PC-3 (cell line): ENCODE data around the gene MPZL1. TPM values are rescaled to one million over a fixed set of nuclear protein-coding genes. Genes with fewer than 3 reads are reported as not detected.

Source experiments
- ATAC-seq: fragments of 200-7000 bp; cut with Tn5 transposase; 2 replicates; pipeline ENCODE4 v1.9.1; 2020; ENCODE audit warnings: mild to moderate bottlenecking, moderate library complexity
- Bru-seq: library from RNA; stranded (reverse); fragments of 400-500 nt; gene quantifications from one replicate; lab custom pipeline; 2021; lab: Mats Ljungman, UMichigan
- BruChase-seq, 2 experiments: library from RNA; stranded (reverse); fragments of 400-500 nt; gene quantifications; one replicate each; lab custom pipeline; 2021; lab: Mats Ljungman, UMichigan
- BruUV-seq: library from RNA; stranded (reverse); fragments of 400-500 nt; replicated peaks from 2 replicates; lab custom pipeline; 2021; lab: Mats Ljungman, UMichigan
- CTCF ChIA-PET: fragments of 300-600 bp; sonication (Branson Sonifier 250); formaldehyde crosslinking; loops from one replicate; lab custom pipeline; 2022; ENCODE audit warnings: antibody characterized with exemption; lab: Charles Lee
- POLR2A ChIA-PET: fragments of 300-600 bp; sonication (Branson Sonifier 250); formaldehyde crosslinking; loops from one replicate; lab custom pipeline; 2022; ENCODE audit warnings: antibody characterized with exemption; ENCODE audit not compliant: unreplicated experiment; lab: Charles Lee
- DNase-seq: peaks from one replicate; pipeline ENCODE4 v3.0.0-alpha.2; 2015
- H2AFZ ChIP-seq: fragments of 300-600 bp; sonication (generic); 2 replicates; pipeline ENCODE4 v1.6.0; 2016; ENCODE audit warnings: antibody characterized with exemption, low read length
- H3F3A ChIP-seq: fragments of 300-600 bp; sonication (generic); one replicate; pipeline ENCODE4 v1.6.0; 2017; ENCODE audit warnings: antibody characterized with exemption, low read length, control low read depth, mild to moderate bottlenecking; ENCODE audit not compliant: unreplicated experiment
- H3K27ac ChIP-seq: fragments of 300-600 bp; sonication (generic); 2 replicates; pipeline ENCODE4 v1.5.1; 2016; ENCODE audit warnings: mild to moderate bottlenecking, low read length
- H3K27me3 ChIP-seq: fragments of 300-600 bp; sonication (generic); 2 replicates; pipeline ENCODE4 v1.6.1; 2016; ENCODE audit warnings: low read length, mixed read lengths
- H3K36me3 ChIP-seq: fragments of 300-600 bp; sonication (generic); 2 replicates; pipeline ENCODE4 v1.6.1; 2016; ENCODE audit warnings: low read depth, mixed run types, low read length, mixed read lengths
- H3K4me1 ChIP-seq: fragments of 300-600 bp; sonication (generic); 2 replicates; pipeline ENCODE4 v1.5.1; 2016; ENCODE audit warnings: low read length; ENCODE audit not compliant: insufficient read depth
- H3K4me2 ChIP-seq: fragments of 300-600 bp; sonication (generic); 2 replicates; pipeline ENCODE4 v1.6.0; 2016; ENCODE audit warnings: low read length
- H3K4me3 ChIP-seq: fragments of 300-600 bp; sonication (generic); 2 replicates; pipeline ENCODE4 v1.5.1; 2016; ENCODE audit warnings: mild to moderate bottlenecking, low read length, mixed read lengths
- H3K79me2 ChIP-seq: fragments of 300-600 bp; sonication (generic); 2 replicates; pipeline ENCODE4 v1.6.1; 2017; ENCODE audit warnings: low read length, mixed read lengths
- H3K9ac ChIP-seq: fragments of 300-600 bp; sonication (generic); 2 replicates; pipeline ENCODE4 v1.6.0; 2016; ENCODE audit warnings: mild to moderate bottlenecking, low read length
- H3K9me2 ChIP-seq: fragments of 300-600 bp; sonication (generic); replicated peaks from 2 replicates; pipeline ENCODE4 v1.6.1; 2016; ENCODE audit warnings: mixed run types, low read length, mixed read lengths
- H3K9me3 ChIP-seq: fragments of 300-600 bp; sonication (generic); 2 replicates; pipeline ENCODE4 v1.6.1; 2016; ENCODE audit warnings: low read length, mixed read lengths
- H4K20me1 ChIP-seq: fragments of 300-600 bp; sonication (generic); 2 replicates; pipeline ENCODE4 v1.6.1; 2016; ENCODE audit warnings: low read length, mixed read lengths
- CTCF ChIP-seq: fragments of 300-600 bp; sonication (generic); conservative IDR thresholded peaks from 2 replicates; pipeline ENCODE4 v1.5.1; 2017; ENCODE audit warnings: antibody characterized with exemption, low read depth, mild to moderate bottlenecking, low read length
- EZH2 ChIP-seq: fragments of 300-600 bp; sonication (generic); IDR thresholded peaks from one replicate; pipeline ENCODE4 v1.6.1; 2017; ENCODE audit warnings: antibody characterized with exemption, mild to moderate bottlenecking, low read length; ENCODE audit not compliant: unreplicated experiment
- EZH2phosphoT487 ChIP-seq: fragments of 300-600 bp; sonication (generic); IDR thresholded peaks from 2 replicates; pipeline ENCODE4 v1.6.1; 2018; ENCODE audit warnings: mild to moderate bottlenecking, antibody characterized with exemption, low read length, borderline replicate concordance
- intact Hi-C: fragments of 100-400 bp; cut with micrococcal nuclease; formaldehyde crosslinking; loops from 2 replicates; pipeline ENCODE4 v1.9.0; 2023
- long read RNA-seq: library from polyadenylated mRNA; unstranded; transcript quantifications from one replicate; pipeline ENCODE4 v2.0.0, GENCODE V29; 2021; ENCODE audit not compliant: unreplicated experiment
- total RNA-seq: library from RNA; depleted of rRNA; stranded (reverse); fragments of >200 nt; gene quantifications from 2 replicates; pipeline ENCODE4 v1.2.3, GENCODE V29; 2014; rRNA removed

Gene MPZL1
- total RNA-seq (86.5 and 95.1 TPM in 2 replicates), Bru-seq, nascent RNA (percentile 85 among the genes with signal in this experiment), BruChase-seq, experiment 1, labeled RNA remaining after a 6-hour chase (percentile 86 among the genes with signal in this experiment), BruChase-seq, experiment 2, labeled RNA remaining after a 2-hour chase (percentile 83 among the genes with signal in this experiment)
- long read RNA-seq, full-length matches to known transcripts: 297 of 347 reads
- long read RNA-seq, partial matches to known transcripts: 9 of 347 reads
- long read RNA-seq, other reads (novel, unspliced or antisense): 41 of 347 reads

GRCh38 chr1:167721617-167722151 lies at the start of gene MPZL1:
Gene MPZL1, plus strand, starts transcription at chr1:167721982. Its CDS starts 170 bp downstream, at chr1:167722152.
- TF ChIP-seq CTCF (no peak), EZH2 (no peak), EZH2phosphoT487 (no peak)
- H3K27ac ChIP-seq: peak within 1 kb of the TSS; percentile 35
- H3K4me2 ChIP-seq: peak within 1 kb of the TSS; percentile 87
- DNase-seq: peak; percentile 98
- POLR2A ChIA-PET: interaction anchor here (0.6 kb wide), 1 partner anchor 11 kb away, joined by 3 read pairs; no protein-coding TSS in a partner anchor
- H3K36me3 ChIP-seq: no peaks in the 10 kb centered on the region
- ATAC-seq: peak; percentile 94
- peak within 1 kb of the TSS; percentile 83 for H3K9ac ChIP-seq
- BruUV-seq: no TSS peak
- H2AFZ ChIP-seq: peak within 1 kb of the TSS; percentile 98
- H3K27me3 ChIP-seq: no peaks in the 10 kb centered on the region
- peaks cover 45% of the 10 kb centered on the region for H3K79me2 ChIP-seq
- H3F3A ChIP-seq: no peaks in the 10 kb centered on the region
- intact Hi-C loops: loop anchor here (1.0 kb wide), 3 partner anchors 82 to 361 kb away; partner anchors contain the start of gene DCAF6
- CTCF ChIA-PET: no interaction called here
- peaks cover 29% of the 10 kb centered on the region for H4K20me1 ChIP-seq
- H3K9me3 ChIP-seq: no peaks in the 10 kb centered on the region
- no peaks in the 10 kb centered on the region for H3K9me2 ChIP-seq
- H3K4me3 ChIP-seq: peak within 1 kb of the TSS; percentile 76
- H3K4me1 ChIP-seq: peaks cover 24% of the 10 kb centered on the region

- Histone ChIP-seq H2AFZ (no peak overlapping the region), H3K4me2 (no peak overlapping the region), H3K36me3 (no peaks in the 10 kb centered on the region), H3K9me2 (no peaks in the 10 kb centered on the region), H3K9me3 (no peaks in the 10 kb centered on the region), H3F3A (no peaks in the 10 kb centered on the region), H3K79me2 (no peaks in the 10 kb centered on the region), H3K27me3 (peaks cover 24% of the 10 kb centered on the region; the same call in 1 of the 2 replicates), H3K4me3 (no peak overlapping the region), H4K20me1 (no peaks in the 10 kb centered on the region), H3K4me1 (no peaks in the 10 kb centered on the region), H3K27ac (no peak overlapping the region), H3K9ac (no peak overlapping the region)
- CTCF ChIA-PET: no interaction called here
- intact Hi-C loops: no loop called here
- DNase-seq: no peak
- BruUV-seq: no TSS peak
- ATAC-seq: no peak
- TF ChIP-seq EZH2 (no peak), EZH2phosphoT487 (no peak), CTCF (no peak)
- POLR2A ChIA-PET: no interaction called here
These were observed 49.0 kb upstream of the MPZL1 start for GRCh38 chr1:167672831-167673230.
